Neural cell (in vitro differentiated cells): ENCODE results near the gene CHD9NB. TPM values are rescaled to one million over a fixed set of nuclear protein-coding genes. Genes with fewer than 3 reads are reported as not detected.

Source experiments
- H2AFZ ChIP-seq: fragments of 200-600, 300-800 bp; sonication (generic), shearing (Covaris generic); 2 replicates; pipeline ENCODE4 v1.6.0; 2014; ENCODE audit warnings: low read depth, mild to moderate bottlenecking, antibody characterized with exemption, low read length, moderate library complexity
- H3F3A ChIP-seq: fragments of 200-600 bp; shearing (Covaris generic); 2 replicates; pipeline ENCODE4 v1.6.1; 2016; ENCODE audit warnings: mild to moderate bottlenecking, moderate library complexity, mixed read lengths, antibody characterized with exemption, low read length; ENCODE audit not compliant: insufficient read depth, poor library complexity, severe bottlenecking
- H3K27ac ChIP-seq: fragments of 200-600, 300-800 bp; sonication (generic), shearing (Covaris generic); 2 replicates; pipeline ENCODE4 v1.5.1; 2014; ENCODE audit warnings: mild to moderate bottlenecking, low read length, moderate library complexity
- H3K27me3 ChIP-seq: fragments of 300-800, 200-600 bp; sonication (generic), shearing (Covaris generic); 2 replicates; pipeline ENCODE4 v1.6.0; 2014; ENCODE audit warnings: mild to moderate bottlenecking, low read depth, low read length, moderate library complexity; ENCODE audit not compliant: insufficient read depth
- H3K36me3 ChIP-seq: fragments of 300-800, 200-600 bp; sonication (generic), shearing (Covaris generic); 2 replicates; pipeline ENCODE4 v1.5.1; 2014; ENCODE audit warnings: mild to moderate bottlenecking, antibody characterized with exemption, low read length, moderate library complexity; ENCODE audit not compliant: insufficient read depth
- H3K4me2 ChIP-seq: fragments of 300-800, 200-600 bp; sonication (generic), shearing (Covaris generic); 2 replicates; pipeline ENCODE4 v1.6.0; 2014; ENCODE audit warnings: mild to moderate bottlenecking, low read length
- H3K4me3 ChIP-seq: fragments of 300-800, 200-600 bp; sonication (generic), shearing (Covaris generic); 2 replicates; pipeline ENCODE4 v1.5.1; 2014; ENCODE audit warnings: mild to moderate bottlenecking, low read length, moderate library complexity
- H3K79me2 ChIP-seq: fragments of 200-600 bp; shearing (Covaris generic); replicated peaks from 2 replicates; pipeline ENCODE4 v1.6.0; 2014; ENCODE audit warnings: mild to moderate bottlenecking, low read length, moderate library complexity; ENCODE audit not compliant: insufficient read depth
- H3K9ac ChIP-seq: fragments of 300-800, 200-600 bp; sonication (generic), shearing (Covaris generic); 2 replicates; pipeline ENCODE4 v1.6.1; 2016; ENCODE audit warnings: mild to moderate bottlenecking, low read length, mixed read lengths
- H3K9me2 ChIP-seq: fragments of 200-600 bp; shearing (Covaris generic); 2 replicates; pipeline ENCODE4 v1.6.1; 2016; ENCODE audit warnings: mild to moderate bottlenecking, low read length, mixed read lengths; ENCODE audit not compliant: insufficient read depth
- H3K9me3 ChIP-seq: fragments of 200-600, 300-800 bp; sonication (generic), shearing (Covaris generic); 2 replicates; pipeline ENCODE4 v1.6.1; 2016; ENCODE audit warnings: mild to moderate bottlenecking, mixed run types, low read length, moderate library complexity, mixed read lengths
- H4K20me1 ChIP-seq: fragments of 200-600 bp; shearing (Covaris generic); 2 replicates; pipeline ENCODE4 v1.6.1; 2016; ENCODE audit warnings: mild to moderate bottlenecking, mixed run types; ENCODE audit not compliant: insufficient read depth
- EP300 ChIP-seq: fragments of 450-650 bp; conservative IDR thresholded peaks from 2 replicates; pipeline ENCODE4 v1.6.1; 2014; ENCODE audit warnings: antibody characterized with exemption, mild to moderate bottlenecking, moderate library complexity; ENCODE audit not compliant: poor library complexity, severe bottlenecking
- EZH2 ChIP-seq: fragments of 200-600, 300-800 bp; shearing (Covaris generic), sonication (generic); IDR thresholded peaks from 2 replicates; pipeline ENCODE4 v1.6.1; 2014; ENCODE audit warnings: antibody characterized with exemption, low read length, borderline replicate concordance, mild to moderate bottlenecking; ENCODE audit not compliant: insufficient read depth, poor library complexity, severe bottlenecking
- MXI1 ChIP-seq: fragments of 450-650 bp; conservative IDR thresholded peaks from 2 replicates; pipeline ENCODE4 v1.6.1; 2014; ENCODE audit warnings: antibody characterized with exemption, mild to moderate bottlenecking; ENCODE audit not compliant: poor library complexity, severe bottlenecking
- SMC3 ChIP-seq: fragments of 450-650 bp; conservative IDR thresholded peaks from 2 replicates; pipeline ENCODE4 v1.6.1; 2014; ENCODE audit warnings: antibody characterized with exemption, mild to moderate bottlenecking, moderate library complexity; ENCODE audit not compliant: poor library complexity
- TAF1 ChIP-seq: IDR thresholded peaks from 2 replicates; pipeline ENCODE4 v1.6.1; 2012; ENCODE audit warnings: low read depth
- polyA plus RNA-seq: library from polyadenylated mRNA; depleted of rRNA; stranded (reverse); fragments of >200 nt; gene quantifications from 2 replicates; pipeline ENCODE4 v1.2.3, GENCODE V29; 2014
- TF ChIP-seq, protein P1 (sequence below): IDR thresholded peaks from 2 replicates; pipeline ENCODE4 v1.6.1; 2012; ENCODE audit warnings: borderline replicate concordance

CHD9NB gene
- polyA plus RNA-seq, 1 donor from 2014 or later, result 0.17 TPM

DNA sequence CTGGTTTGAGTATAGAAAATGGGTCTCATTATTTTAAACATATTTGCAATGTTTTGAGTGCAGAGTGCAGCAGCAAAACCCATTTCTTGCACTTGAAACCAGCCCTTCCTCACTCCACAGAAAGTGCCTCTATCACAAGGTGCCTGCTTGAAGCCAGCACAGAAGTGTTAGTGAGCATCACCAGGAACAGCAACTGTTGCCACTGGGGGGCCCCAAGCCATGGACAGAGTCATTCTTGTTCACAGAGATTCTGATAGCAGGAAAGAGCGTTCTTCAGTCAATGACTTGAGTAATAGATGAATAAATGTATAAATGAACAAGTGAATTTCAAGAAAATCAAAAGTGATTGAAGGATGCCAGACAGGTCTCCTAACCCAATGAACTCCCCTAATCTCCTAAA, 45.6 kb downstream of the CHD9NB start:
- no peaks in the 10 kb centered on the region for H3K79me2 ChIP-seq
- H3K4me3 ChIP-seq, result no peak overlapping the region
- H3K36me3 ChIP-seq, result no peaks in the 10 kb centered on the region
- TF ChIP-seq TAF1 (no peak), MXI1 (no peak)
- TF ChIP-seq, protein P1, sequence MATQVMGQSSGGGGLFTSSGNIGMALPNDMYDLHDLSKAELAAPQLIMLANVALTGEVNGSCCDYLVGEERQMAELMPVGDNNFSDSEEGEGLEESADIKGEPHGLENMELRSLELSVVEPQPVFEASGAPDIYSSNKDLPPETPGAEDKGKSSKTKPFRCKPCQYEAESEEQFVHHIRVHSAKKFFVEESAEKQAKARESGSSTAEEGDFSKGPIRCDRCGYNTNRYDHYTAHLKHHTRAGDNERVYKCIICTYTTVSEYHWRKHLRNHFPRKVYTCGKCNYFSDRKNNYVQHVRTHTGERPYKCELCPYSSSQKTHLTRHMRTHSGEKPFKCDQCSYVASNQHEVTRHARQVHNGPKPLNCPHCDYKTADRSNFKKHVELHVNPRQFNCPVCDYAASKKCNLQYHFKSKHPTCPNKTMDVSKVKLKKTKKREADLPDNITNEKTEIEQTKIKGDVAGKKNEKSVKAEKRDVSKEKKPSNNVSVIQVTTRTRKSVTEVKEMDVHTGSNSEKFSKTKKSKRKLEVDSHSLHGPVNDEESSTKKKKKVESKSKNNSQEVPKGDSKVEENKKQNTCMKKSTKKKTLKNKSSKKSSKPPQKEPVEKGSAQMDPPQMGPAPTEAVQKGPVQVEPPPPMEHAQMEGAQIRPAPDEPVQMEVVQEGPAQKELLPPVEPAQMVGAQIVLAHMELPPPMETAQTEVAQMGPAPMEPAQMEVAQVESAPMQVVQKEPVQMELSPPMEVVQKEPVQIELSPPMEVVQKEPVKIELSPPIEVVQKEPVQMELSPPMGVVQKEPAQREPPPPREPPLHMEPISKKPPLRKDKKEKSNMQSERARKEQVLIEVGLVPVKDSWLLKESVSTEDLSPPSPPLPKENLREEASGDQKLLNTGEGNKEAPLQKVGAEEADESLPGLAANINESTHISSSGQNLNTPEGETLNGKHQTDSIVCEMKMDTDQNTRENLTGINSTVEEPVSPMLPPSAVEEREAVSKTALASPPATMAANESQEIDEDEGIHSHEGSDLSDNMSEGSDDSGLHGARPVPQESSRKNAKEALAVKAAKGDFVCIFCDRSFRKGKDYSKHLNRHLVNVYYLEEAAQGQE, result no peak
- H3K9me2 ChIP-seq, result no peaks in the 10 kb centered on the region
- no peaks in the 10 kb centered on the region for H4K20me1 ChIP-seq
- no peak overlapping the region for H3K9ac ChIP-seq
- no peak overlapping the region for H2AFZ ChIP-seq
- H3K27me3 ChIP-seq, result no peaks in the 10 kb centered on the region
- no peak overlapping the region for H3K27ac ChIP-seq
- H3K9me3 ChIP-seq, result no peaks in the 10 kb centered on the region
- no peaks in the 10 kb centered on the region for H3F3A ChIP-seq
- no peak overlapping the region for H3K4me2 ChIP-seq

DNA sequence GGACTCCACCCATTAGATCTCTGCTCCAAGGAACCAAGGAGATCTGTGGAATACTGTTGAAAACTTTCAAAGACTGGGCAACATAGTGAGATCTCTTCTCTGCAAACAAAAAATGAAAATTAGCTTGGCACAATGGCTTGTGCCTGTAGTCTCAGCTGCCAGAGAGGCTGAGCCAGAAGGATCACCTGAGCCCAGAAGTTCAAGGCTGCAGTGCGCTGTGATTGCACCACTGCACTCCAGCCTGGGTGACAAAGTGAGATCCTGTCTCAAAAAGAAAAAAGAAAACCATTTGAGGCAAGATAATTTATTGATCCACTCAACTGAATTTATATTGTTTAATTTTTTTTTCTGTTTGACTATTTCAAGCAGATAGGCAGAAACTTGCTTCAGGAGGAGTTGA, 54.8 kb downstream of the CHD9NB start:
- Histone ChIP-seq H3K27me3 (no peaks in the 10 kb centered on the region), H3K79me2 (no peaks in the 10 kb centered on the region), H3K4me2 (no peak overlapping the region), H3F3A (no peaks in the 10 kb centered on the region), H3K9ac (no peak overlapping the region), H2AFZ (no peak overlapping the region), H4K20me1 (no peaks in the 10 kb centered on the region), H3K9me3 (no peaks in the 10 kb centered on the region), H3K27ac (no peak overlapping the region), H3K9me2 (no peaks in the 10 kb centered on the region), H3K4me3 (no peak overlapping the region), H3K36me3 (no peaks in the 10 kb centered on the region)
- TF ChIP-seq, protein P1, result no peak
- TF ChIP-seq SMC3, result no peak
- TF ChIP-seq EP300, result no peak
- no peak for TF ChIP-seq EZH2

DNA sequence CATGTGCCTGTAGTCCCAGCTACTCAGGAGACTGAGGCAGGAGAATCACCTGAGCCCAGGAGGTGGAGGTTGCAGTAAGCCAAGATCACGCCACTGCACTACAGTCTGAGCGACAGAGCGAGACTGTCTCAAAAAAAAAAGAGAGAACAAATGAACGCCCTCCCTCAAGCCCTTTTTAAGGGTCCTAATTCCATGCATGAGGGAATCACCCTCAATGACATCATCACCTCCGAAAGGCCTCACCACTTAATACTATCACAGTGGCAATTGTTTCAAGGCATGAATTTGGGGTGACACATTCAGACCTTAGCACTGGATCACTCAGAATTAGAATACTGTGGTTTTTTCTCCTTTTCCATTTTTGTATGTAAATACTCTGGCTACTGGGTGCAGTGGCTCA, 57.8 kb downstream of the CHD9NB start:
- no peak overlapping the region for H2AFZ ChIP-seq
- no peaks in the 10 kb centered on the region for H3F3A ChIP-seq
- H3K36me3 ChIP-seq, result no peaks in the 10 kb centered on the region
- H3K9ac ChIP-seq, result no peak overlapping the region
- H3K4me2 ChIP-seq, result no peak overlapping the region
- no peaks in the 10 kb centered on the region for H3K9me2 ChIP-seq
- no peaks in the 10 kb centered on the region for H3K9me3 ChIP-seq
- TF ChIP-seq MXI1, result no peak
- H3K79me2 ChIP-seq, result no peaks in the 10 kb centered on the region
- no peaks in the 10 kb centered on the region for H3K27me3 ChIP-seq
- no peak overlapping the region for H3K27ac ChIP-seq
- no peaks in the 10 kb centered on the region for H4K20me1 ChIP-seq
- no peak overlapping the region for H3K4me3 ChIP-seq
